HEK293T (cell line): ENCODE measurements around the gene OR2J2.
"Not testable (repeated sequence)": the region's sequence is repeated elsewhere in the genome, so short reads cannot be mapped to it uniquely, and the experiment has no call there.

Experiments used
- CTCF ChIA-PET: fragments of 350-600 bp; formaldehyde crosslinking; extraction: SDS; loops from one replicate; lab custom pipeline; 2021; ENCODE audit warnings: antibody characterized with exemption, inconsistent platforms; lab: Yijun Ruan, JAX
- POLR2A ChIA-PET: fragments of 350-600 bp; formaldehyde crosslinking; extraction: SDS; loops from one replicate; lab custom pipeline; 2020; ENCODE audit warnings: antibody characterized with exemption, inconsistent platforms; lab: Yijun Ruan, JAX
- DNase-seq: peaks from one replicate; pipeline ENCODE4 v3.0.0; 2012; ENCODE audit warnings: mixed read lengths; ENCODE audit errors: extremely low spot score
- ARNT ChIP-seq: fragments of 450-650 bp; IDR thresholded peaks from 2 replicates; pipeline ENCODE4 v1.6.1; 2017; ENCODE audit warnings: mild to moderate bottlenecking
- BHLHE40 ChIP-seq: fragments of 450-650 bp; IDR thresholded peaks from 2 replicates; pipeline ENCODE4 v1.6.1; 2016; ENCODE audit warnings: mild to moderate bottlenecking, moderate library complexity, borderline replicate concordance
- CTBP1 ChIP-seq: fragments of 450-650 bp; IDR thresholded peaks from 2 replicates; pipeline ENCODE4 v1.6.1; 2016; ENCODE audit warnings: borderline replicate concordance
- ELF4 ChIP-seq: fragments of 450-650 bp; IDR thresholded peaks from 2 replicates; pipeline ENCODE4 v1.6.1; 2017; ENCODE audit warnings: antibody characterized with exemption
- FOXA1 ChIP-seq: fragments of 450-650 bp; IDR thresholded peaks from 2 replicates; pipeline ENCODE4 v1.6.1; 2016; ENCODE audit warnings: mild to moderate bottlenecking
- FOXK2 ChIP-seq: fragments of 450-650 bp; IDR thresholded peaks from 2 replicates; pipeline ENCODE4 v1.6.1; 2016; ENCODE audit warnings: mild to moderate bottlenecking
- FOXM1 ChIP-seq: fragments of 450-650 bp; IDR thresholded peaks from 2 replicates; pipeline ENCODE4 v1.6.1; 2017; ENCODE audit warnings: mild to moderate bottlenecking, borderline replicate concordance
- HDGF ChIP-seq: fragments of 450-650 bp; IDR thresholded peaks from 2 replicates; pipeline ENCODE4 v1.6.1; 2017; ENCODE audit warnings: antibody characterized with exemption, borderline replicate concordance
- L3MBTL2 ChIP-seq: fragments of 450-650 bp; conservative IDR thresholded peaks from 2 replicates; pipeline ENCODE4 v1.6.1; 2016; ENCODE audit warnings: mild to moderate bottlenecking
- LEF1 ChIP-seq: fragments of 450-650 bp; IDR thresholded peaks from 2 replicates; pipeline ENCODE4 v1.6.1; 2017; ENCODE audit warnings: mild to moderate bottlenecking, borderline replicate concordance
- NFRKB ChIP-seq: fragments of 450-650 bp; IDR thresholded peaks from 2 replicates; pipeline ENCODE4 v1.6.1; 2016; ENCODE audit warnings: mild to moderate bottlenecking, moderate library complexity
- SP1 ChIP-seq: fragments of 450-650 bp; IDR thresholded peaks from 2 replicates; pipeline ENCODE4 v1.6.1; 2017
- SUZ12 ChIP-seq: fragments of 450-650 bp; IDR thresholded peaks from 2 replicates; pipeline ENCODE4 v1.6.1; 2016; ENCODE audit warnings: mild to moderate bottlenecking
- TARDBP ChIP-seq: fragments of 450-650 bp; IDR thresholded peaks from 2 replicates; pipeline ENCODE4 v1.6.1; 2016
- ZNF384 ChIP-seq: fragments of 450-650 bp; IDR thresholded peaks from 2 replicates; pipeline ENCODE4 v1.6.1; 2016
- TF ChIP-seq, protein P1 (sequence below): fragments of 450-650 bp; IDR thresholded peaks from 2 replicates; pipeline ENCODE4 v1.6.1; 2016

Gene OR2J2

DNA sequence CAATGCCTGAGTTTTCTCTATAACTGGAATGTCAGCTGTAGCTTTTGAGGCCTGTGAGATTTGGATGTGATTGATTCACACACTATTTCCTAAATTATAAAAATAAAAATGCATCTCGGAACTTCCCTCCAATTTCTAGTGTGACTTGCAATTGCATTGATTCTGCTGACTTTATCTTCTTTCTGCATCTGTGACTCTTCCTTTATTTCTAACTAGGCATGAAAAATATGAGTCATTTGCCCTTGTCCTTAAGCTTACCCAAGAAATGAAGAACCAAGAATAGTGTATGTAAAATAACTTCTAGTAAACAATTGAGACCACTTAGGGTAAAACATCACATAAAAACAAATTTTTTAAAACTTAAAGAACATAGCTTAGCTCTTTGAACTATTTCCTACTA lies 12.9 kb downstream of the OR2J2 start:
- CTCF ChIA-PET: no interaction called here
- TF ChIP-seq TARDBP (no peak), FOXM1 (no peak), HDGF (no peak), SUZ12 (no peak), FOXK2 (no peak), ARNT (no peak), ZNF384 (no peak), NFRKB (no peak), SP1 (no peak), FOXA1 (no peak), LEF1 (no peak), CTBP1 (no peak), BHLHE40 (no peak), L3MBTL2 (no peak)
- TF ChIP-seq, protein P1, sequence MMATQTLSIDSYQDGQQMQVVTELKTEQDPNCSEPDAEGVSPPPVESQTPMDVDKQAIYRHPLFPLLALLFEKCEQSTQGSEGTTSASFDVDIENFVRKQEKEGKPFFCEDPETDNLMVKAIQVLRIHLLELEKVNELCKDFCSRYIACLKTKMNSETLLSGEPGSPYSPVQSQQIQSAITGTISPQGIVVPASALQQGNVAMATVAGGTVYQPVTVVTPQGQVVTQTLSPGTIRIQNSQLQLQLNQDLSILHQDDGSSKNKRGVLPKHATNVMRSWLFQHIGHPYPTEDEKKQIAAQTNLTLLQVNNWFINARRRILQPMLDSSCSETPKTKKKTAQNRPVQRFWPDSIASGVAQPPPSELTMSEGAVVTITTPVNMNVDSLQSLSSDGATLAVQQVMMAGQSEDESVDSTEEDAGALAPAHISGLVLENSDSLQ: no peak
- POLR2A ChIA-PET: no interaction called here
- no peak for DNase-seq

DNA sequence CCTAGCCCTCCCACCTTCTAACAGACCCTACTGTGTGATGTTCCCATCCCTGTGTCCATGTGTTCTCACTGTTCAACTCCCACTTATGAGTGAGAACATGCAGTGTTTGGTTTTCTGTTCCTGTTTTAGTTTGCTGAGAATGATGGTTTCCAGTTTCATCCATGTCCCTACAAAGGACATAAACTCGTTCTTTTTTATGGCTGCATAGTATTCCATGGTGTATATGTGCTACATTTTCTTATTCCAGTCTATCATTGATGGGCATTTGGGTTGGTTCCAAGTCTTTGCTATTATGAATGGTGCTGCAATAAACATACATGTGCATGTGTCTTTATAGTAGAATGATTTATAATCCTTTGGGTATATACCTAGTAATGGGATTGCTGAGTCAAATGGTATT lies 18.0 kb downstream of the OR2J2 start:
- CTCF ChIA-PET, DNase-seq, POLR2A ChIA-PET: not testable (repeated sequence)

DNA sequence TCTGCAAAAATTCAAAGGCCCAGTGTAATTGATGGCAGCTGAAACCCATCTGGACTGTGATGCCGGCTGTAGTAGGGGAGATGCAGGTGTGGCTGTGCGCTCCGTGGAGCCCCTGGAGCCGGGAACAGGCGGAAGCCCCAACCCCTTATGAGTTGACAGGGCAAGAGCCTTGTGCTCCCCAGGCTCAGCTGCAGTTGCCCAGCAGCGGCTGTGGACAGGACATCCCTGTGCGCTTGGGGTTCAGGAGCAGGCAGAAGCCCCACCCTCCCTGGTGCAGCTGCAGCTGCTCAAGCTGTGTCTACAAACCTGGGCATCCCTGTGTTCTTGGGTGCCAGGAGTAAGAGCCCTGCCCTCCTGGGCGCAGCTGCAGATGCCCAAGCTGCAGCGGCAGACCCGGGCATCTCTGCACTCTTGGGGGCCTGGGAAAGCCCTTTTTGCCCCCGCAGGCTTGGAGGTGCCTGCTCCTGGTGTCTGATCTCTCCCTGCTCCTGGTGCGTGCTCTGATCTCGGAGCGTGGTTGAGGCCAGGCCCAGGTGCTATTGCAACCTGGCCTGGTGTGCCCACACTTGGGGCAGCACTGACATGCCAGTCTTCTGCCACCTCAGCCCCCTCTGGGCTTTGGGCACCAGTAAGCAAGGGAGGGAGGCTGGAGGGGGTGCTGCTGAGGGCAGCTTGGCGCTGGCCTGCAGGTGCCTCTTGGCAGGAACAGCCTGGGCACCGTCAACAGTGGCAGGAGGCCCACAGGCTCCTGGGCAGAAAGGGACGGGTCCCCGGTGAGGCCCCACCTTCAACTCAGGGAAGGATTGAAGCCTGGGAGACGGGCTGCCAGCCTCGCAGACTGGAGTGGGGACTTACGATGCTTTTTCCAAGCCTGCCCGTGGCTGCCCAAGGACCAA lies 30.3 kb downstream of the OR2J2 start:
- DNase-seq: no peak
- POLR2A ChIA-PET: no interaction called here
- no peak for TF ChIP-seq NFRKB
- TF ChIP-seq TARDBP: no peak
- TF ChIP-seq BHLHE40: no peak
- TF ChIP-seq SUZ12: no peak
- no peak for TF ChIP-seq ZNF384
- TF ChIP-seq, protein P1: no peak
- no peak for TF ChIP-seq SP1
- TF ChIP-seq FOXK2: no peak
- TF ChIP-seq CTBP1: no peak
- no peak for TF ChIP-seq HDGF
- CTCF ChIA-PET: no interaction called here

DNA sequence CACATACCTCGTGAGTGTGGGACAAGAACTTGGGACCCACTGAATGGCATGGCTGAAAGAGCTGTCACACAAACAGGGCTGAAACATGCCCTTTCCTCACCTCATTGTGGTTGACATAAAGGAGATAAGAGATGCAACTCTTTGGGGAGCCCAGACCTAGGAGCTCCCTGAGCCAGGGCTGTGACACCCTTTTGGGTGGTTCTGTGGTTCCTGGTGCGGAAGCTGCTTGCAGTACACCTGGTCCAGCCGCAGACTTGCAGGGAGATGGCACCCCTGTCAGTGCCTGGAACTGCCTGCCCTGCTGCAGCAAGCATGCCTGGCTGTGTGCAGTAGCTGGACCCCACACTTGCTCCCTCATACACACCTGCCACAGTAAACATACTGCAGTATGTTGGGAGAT lies 31.3 kb downstream of the OR2J2 start:
- CTCF ChIA-PET: no interaction called here
- TF ChIP-seq HDGF (no peak), FOXM1 (no peak), SP1 (no peak), FOXK2 (no peak), ARNT (no peak), L3MBTL2 (no peak), NFRKB (no peak), ELF4 (no peak), TARDBP (no peak), BHLHE40 (no peak)
- TF ChIP-seq, protein P1: no peak
- no peak for DNase-seq
- POLR2A ChIA-PET: no interaction called here

DNA sequence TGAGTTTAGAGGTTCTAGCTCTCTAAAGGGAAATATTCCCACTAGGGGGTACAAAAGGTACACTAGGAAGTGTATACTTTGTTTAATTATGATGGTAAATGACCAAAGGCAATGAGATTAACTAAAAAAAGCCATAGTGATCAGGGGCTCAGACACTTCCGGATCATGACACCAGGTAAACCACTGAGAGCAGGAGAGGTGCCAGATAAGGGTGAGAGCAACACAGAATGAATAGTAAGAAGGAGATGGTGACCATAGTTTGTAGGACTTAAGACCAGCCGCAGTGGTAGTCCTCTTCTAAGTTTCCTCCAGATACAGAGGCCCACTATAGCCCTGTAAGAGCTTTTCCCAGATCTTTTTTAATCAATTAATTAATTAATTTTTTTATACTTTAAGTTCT lies 40.8 kb downstream of the OR2J2 start:
- DNase-seq: no peak
- ChIA-PET CTCF (no interaction called here), POLR2A (no interaction called here)
- no peak for TF ChIP-seq NFRKB
- TF ChIP-seq SP1: no peak
- no peak for TF ChIP-seq ZNF384
- no peak for TF ChIP-seq SUZ12
- no peak for TF ChIP-seq FOXA1
- TF ChIP-seq ARNT: no peak

DNA sequence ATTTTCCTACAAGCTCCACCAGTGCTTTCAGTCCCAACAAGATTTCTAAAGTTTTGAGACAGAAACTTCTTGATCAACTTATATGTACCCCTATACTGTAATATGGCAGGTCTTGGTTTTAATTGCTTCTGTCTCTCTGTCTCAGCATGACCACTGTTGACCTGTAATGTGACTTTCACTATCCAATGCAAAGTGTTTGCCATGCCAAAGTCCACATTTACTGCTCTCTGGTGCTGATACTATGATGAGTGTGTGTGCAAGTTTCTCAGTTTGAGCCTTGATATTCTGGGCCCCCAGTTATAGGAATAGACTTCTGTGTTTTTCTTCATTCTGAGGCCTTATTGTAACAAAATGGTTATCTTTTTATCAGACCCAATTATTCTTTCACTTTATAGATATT lies 45.8 kb downstream of the OR2J2 start:
- TF ChIP-seq ELF4: no peak
- TF ChIP-seq, protein P1: no peak
- TF ChIP-seq SUZ12: no peak
- no peak for TF ChIP-seq ZNF384
- TF ChIP-seq NFRKB: no peak
- TF ChIP-seq CTBP1: no peak
- TF ChIP-seq HDGF: no peak
- no peak for TF ChIP-seq LEF1
- TF ChIP-seq L3MBTL2: no peak
- TF ChIP-seq ARNT: no peak
- TF ChIP-seq SP1: no peak
- no peak for TF ChIP-seq BHLHE40
- no peak for TF ChIP-seq FOXA1
- POLR2A ChIA-PET: no interaction called here
- CTCF ChIA-PET: no interaction called here
- DNase-seq: no peak

DNA sequence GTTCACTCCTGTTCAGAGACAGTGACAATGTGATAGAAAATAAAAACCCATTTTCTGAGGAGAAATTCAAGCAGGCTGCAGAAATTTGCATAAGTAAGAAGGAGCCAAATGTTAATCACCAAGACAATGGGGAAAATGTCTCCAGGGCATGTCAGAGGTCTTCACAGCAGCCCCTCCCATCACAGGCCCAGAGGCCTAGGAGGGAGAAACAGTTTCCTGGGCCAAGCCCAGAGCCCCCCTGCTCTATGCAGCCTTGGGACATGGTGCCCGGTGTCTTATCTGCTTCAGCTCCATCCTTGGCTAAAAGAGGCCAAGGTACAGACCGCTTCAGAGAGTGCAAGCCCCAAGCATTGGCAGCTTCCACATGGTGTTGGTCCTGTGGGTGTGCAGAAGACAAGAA lies 46.5 kb downstream of the OR2J2 start:
- DNase-seq, POLR2A ChIA-PET, CTCF ChIA-PET: not testable (repeated sequence)

DNA sequence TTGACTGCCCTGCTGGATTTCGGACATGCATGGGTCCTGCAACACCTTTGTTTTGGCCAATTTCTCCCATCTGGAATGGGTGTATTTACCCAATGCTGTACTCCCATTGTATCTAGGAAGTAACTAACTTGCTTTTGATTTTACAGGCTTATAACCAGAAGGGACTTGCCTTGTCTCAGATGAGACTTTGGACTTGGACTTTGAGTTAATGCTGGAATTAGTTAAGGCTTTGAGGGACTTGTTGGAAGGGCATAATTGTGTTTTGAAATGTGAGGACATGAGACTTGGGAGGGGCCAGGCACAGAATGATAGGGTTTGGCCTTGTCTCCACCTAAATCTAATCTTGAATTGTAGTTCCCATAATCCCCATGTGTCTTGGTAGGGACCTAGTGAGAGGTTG lies 47.3 kb downstream of the OR2J2 start:
- POLR2A ChIA-PET, DNase-seq, CTCF ChIA-PET: not testable (repeated sequence)
